Heart left ventricle (tissue), 16 donors: ENCODE results near the gene EFNA5. TPM values are rescaled to one million over a fixed set of nuclear protein-coding genes. Genes with fewer than 3 reads are reported as not detected.
A peak's percentile ranks its signal among the peaks of the same experiment; 100 is the strongest.

Experiments
- ATAC-seq, 4 donors: fragments of 200-7000 bp; cut with Tn5 transposase; one replicate each; pipeline ENCODE4 v1.9.1; 2020 to 2022; ENCODE audit warnings: moderate library complexity in 4 of 4, mild to moderate bottlenecking in 3 of 4, moderate number of reproducible peaks in 1 of 4
- DNase-seq, 5 donors: peaks; one replicate each; pipeline ENCODE4 v3.0.0-alpha.2; 2020
- H3K27ac ChIP-seq, 12 donors: fragments of 200-600 bp; sonication (generic) in 4 of 12; one replicate each; pipeline versions ENCODE4 v1.5.0 to v1.8.0; 2016 to 2022; ENCODE audit warnings: mild to moderate bottlenecking in 2 of 12
- H3K27me3 ChIP-seq, 9 donors: fragments of 200-600 bp; sonication (generic) in 2 of 9; one replicate each; pipeline versions ENCODE4 v1.5.1 to v1.8.0; 2016 to 2022; ENCODE audit warnings: mild to moderate bottlenecking in 3 of 9
- H3K36me3 ChIP-seq, 9 donors: fragments of 200-600 bp; sonication (generic) in 2 of 9; one replicate each; pipeline versions ENCODE4 v1.5.0 to v1.8.0; 2018 to 2022; ENCODE audit warnings: mild to moderate bottlenecking in 2 of 9
- H3K4me1 ChIP-seq, 12 donors: fragments of 200-600 bp; sonication (generic) in 4 of 12; one replicate each; pipeline versions ENCODE4 v1.5.0 to v1.8.0; 2016 to 2022; ENCODE audit warnings: mild to moderate bottlenecking in 3 of 12
- H3K4me3 ChIP-seq, 12 donors: fragments of 200-600 bp; sonication (generic) in 4 of 12; one replicate each; pipeline versions ENCODE4 v1.5.0 to v1.8.0; 2017 to 2022; ENCODE audit warnings: mild to moderate bottlenecking in 9 of 12, moderate library complexity in 4 of 12
- H3K9me3 ChIP-seq, 12 donors: fragments of 200-600 bp; sonication (generic) in 4 of 12; one replicate each; pipeline versions ENCODE4 v1.5.0 to v1.8.0; 2016 to 2022; ENCODE audit warnings: mild to moderate bottlenecking in 1 of 12
- POLR2A ChIP-seq, 2 donors: fragments of 450-650 bp; IDR thresholded peaks; one replicate each; pipeline ENCODE4 v1.6.1; 2017; ENCODE audit warnings: antibody characterized with exemption in 2 of 2, mild to moderate bottlenecking in 2 of 2, moderate library complexity in 2 of 2
- WGBS, 4 donors: extraction: QIAGEN DNeasy Blood & Tissue Kit in 2 of 4; methylation state at CpG; one replicate each; pipeline versions ENCODE4 v1.1.5 to v1.1.7; 2013 to 2018; 5-methylcytosine and 5-hydroxymethylcytosine counted together
- intact Hi-C, 10 donors: fragments of 100-400 bp; cut with DNase I; formaldehyde crosslinking; loops; one replicate each; pipeline versions ENCODE4 v1.11.1 to v1.14.2; 2022
- polyA plus RNA-seq, 2 donors: library from polyadenylated mRNA; stranded (reverse); fragments of 200-250 nt; gene quantifications; one replicate each; pipeline ENCODE4 v1.2.3, GENCODE V29; 2013
- total RNA-seq, 9 donors: library from RNA; depleted of rRNA in 2 of 9; stranded (reverse); fragments of >200 nt in 2 of 9; fragmentation: NEBNext Ultra II Directional in 3 of 9; extraction: Animal tissue kit (Norgen Biotek cat#: 25700) in 3 of 9; gene quantifications; one replicate each; pipeline versions ENCODE4 v1.1.0 to v1.2.4, GENCODE V29; 2016 to 2023
- TF ChIP-seq, protein P1 (sequence below), 12 donors: fragments of 200-600 bp; sonication (generic) in 4 of 12; IDR thresholded peaks; one replicate each; pipeline versions ENCODE4 v1.5.0 to v1.8.0; 2018 to 2022; ENCODE audit warnings: antibody characterized with exemption in 12 of 12, mild to moderate bottlenecking in 5 of 12
- donor health status: ischemic (EF 13 %, LVEDD 7.1; RV severe dilation, severe dysfunction).
- donor health status: healthy with polysubstance abuse.
- donor health status: DM: no; HTN: yes; CAD: no.
- donor health status: DM: no; HTN: no; CAD: no.
- donor health status: ischemic (EF 25% LVEDD 6.9; RV normal size, moderate dysfunction).
- donor health status: ischemic (EF 25% LVEDD 5.7; RV mildly dilated, moderate dysfunction).
- donor health status: healthy.
- donor health status: DM: yes; HTN: yes; CAD: no.
- donor health status: ischemic (EF 35%, LVEDD 5.7; RV mildly dilated, moderate dysfunction).
- donor health status: nonischemic (EF 11% LVEDD 7.7; RV severe dilation, severe dysfunction).
- donor health status: DM: yes; HTN: yes; CAD: no.
- donor health status: PGD.
- donor health status: ischemic (EF 29% LVEDD 5.4; RV normal size, mild dysfunction).
- donor health status: nonischemic (EF 23%, LVEDD 6.1; RV moderate dilation, normal function).

EFNA5 gene
- total and polyA plus RNA-seq, 11 donors = 6.1 to 58.4 (median 28.3) TPM

DNA sequence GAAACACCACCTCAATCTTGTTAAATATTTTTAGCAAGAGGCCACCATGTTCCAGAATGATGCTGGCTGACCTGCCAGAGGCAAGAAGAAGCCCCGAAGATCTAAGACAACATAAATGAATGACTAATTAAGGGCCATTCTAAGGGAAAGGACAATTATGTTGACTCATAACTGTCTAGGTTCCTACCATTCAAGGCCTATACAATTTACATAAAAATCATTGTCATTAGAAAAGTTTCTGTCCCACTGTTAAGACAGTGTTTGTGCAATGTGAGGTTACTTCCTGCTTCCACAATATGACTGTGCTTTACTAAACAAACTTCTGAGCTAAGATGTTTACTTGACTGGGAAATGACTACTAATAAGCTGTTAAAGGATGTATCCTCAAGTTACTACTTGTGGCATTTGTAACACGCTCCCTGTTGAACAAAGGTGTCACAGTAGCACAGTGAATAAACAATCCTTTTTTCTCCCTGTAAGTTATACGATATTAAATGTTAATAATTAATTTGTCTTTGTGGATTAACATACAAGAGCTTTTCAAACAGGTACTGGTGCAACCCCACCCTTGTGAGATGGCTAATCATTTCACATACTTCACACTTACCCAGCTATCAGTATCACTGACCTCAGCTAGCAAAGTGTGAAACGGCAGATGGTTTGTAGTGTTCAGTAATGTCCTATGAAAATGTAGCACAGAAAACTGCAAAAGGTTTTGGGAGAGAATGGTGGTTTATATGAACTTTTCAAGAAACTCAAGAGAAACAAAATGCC, 195.8 kb downstream of the EFNA5 start:
- H3K9me3 ChIP-seq = no peaks in the 10 kb centered on the region
- TF ChIP-seq, protein P1, sequence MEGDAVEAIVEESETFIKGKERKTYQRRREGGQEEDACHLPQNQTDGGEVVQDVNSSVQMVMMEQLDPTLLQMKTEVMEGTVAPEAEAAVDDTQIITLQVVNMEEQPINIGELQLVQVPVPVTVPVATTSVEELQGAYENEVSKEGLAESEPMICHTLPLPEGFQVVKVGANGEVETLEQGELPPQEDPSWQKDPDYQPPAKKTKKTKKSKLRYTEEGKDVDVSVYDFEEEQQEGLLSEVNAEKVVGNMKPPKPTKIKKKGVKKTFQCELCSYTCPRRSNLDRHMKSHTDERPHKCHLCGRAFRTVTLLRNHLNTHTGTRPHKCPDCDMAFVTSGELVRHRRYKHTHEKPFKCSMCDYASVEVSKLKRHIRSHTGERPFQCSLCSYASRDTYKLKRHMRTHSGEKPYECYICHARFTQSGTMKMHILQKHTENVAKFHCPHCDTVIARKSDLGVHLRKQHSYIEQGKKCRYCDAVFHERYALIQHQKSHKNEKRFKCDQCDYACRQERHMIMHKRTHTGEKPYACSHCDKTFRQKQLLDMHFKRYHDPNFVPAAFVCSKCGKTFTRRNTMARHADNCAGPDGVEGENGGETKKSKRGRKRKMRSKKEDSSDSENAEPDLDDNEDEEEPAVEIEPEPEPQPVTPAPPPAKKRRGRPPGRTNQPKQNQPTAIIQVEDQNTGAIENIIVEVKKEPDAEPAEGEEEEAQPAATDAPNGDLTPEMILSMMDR (IDR thresholded peaks at IDR 0.05) = no peak
- TF ChIP-seq POLR2A (IDR thresholded peaks at IDR 0.05) = no peak
- intact Hi-C loops = no loop called here
- H3K27ac ChIP-seq = peak overlapping the region in 8 of 12 donors; percentile 0 to 71 (median 26)
- no peaks in the 10 kb centered on the region for H3K27me3 ChIP-seq
- ATAC-seq (no peak), DNase-seq (no peak)
- H3K36me3 ChIP-seq = no peaks in the 10 kb centered on the region
- WGBS, 4 donors = 54 to 65% (median 61%) methylated on average over 4 of the region's 4 CpGs
- H3K4me3 ChIP-seq = no peak overlapping the region
- peaks cover 0 to 45% (median 15%) of the 10 kb centered on the region in 12 donors for H3K4me1 ChIP-seq

DNA sequence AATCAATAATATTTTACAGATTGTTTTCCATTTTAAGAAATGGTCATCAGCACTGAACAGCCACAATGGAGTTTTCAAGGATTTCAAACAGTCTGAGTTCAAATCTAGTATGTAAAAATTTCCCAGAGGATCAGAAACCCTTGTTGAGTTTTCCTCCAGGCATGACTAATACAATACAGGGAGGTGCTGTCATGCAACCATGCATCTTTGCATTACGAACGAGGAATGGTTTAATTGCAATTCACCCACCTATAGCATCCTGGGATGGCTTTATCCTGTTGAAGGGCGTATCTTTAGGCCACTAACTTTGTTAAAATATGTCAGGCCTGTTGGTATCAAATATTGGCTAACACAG, 196.4 kb downstream of the EFNA5 start:
- intact Hi-C loops = no loop called here
- H3K4me1 ChIP-seq = peaks cover 0 to 51% (median 17%) of the 10 kb centered on the region in 12 donors
- 84 to 91% (median 89%) methylated on average over 3 of the region's 3 CpGs for WGBS, 4 donors
- TF ChIP-seq, protein P1 (IDR thresholded peaks at IDR 0.05) = no peak
- TF ChIP-seq POLR2A (IDR thresholded peaks at IDR 0.05) = no peak
- no peaks in the 10 kb centered on the region for H3K27me3 ChIP-seq
- peak overlapping the region in 2 of 12 donors; percentile 14 to 71 for H3K27ac ChIP-seq
- H3K4me3 ChIP-seq = no peak overlapping the region
- H3K36me3 ChIP-seq = no peaks in the 10 kb centered on the region
- DNase-seq (no peak), ATAC-seq (no peak)
- no peaks in the 10 kb centered on the region for H3K9me3 ChIP-seq

DNA sequence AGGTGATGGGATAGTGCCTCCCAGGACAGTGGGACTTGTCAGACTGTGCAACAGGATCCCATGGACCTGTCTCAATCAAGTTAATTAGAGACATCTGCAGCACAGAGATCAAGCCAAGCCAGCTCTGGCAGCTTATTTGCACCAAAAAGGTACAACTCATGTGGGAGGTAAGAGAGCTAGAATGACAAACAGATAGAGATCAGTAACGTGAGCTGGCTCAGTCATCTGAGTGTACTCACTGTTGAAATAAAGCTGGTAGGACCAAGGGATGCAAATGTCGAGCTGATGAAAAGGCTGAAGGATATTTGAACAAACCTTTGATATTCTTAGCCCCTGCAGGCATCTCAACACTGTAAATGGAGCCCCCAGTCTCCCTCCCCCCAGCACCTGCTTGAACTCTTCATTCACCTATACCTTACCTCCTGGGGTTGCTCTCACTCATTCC, 198.1 kb downstream of the EFNA5 start:
- intact Hi-C loops = no loop called here
- TF ChIP-seq, protein P1 (IDR thresholded peaks at IDR 0.05) = no peak
- TF ChIP-seq POLR2A (IDR thresholded peaks at IDR 0.05) = no peak
- 30 to 45% (median 42%) methylated on average over 2 of the region's 2 CpGs for WGBS, 4 donors
- ATAC-seq = no peak
- Histone ChIP-seq H3K27ac (no peak overlapping the region), H3K9me3 (no peaks in the 10 kb centered on the region), H3K4me1 (peaks cover 0 to 61% (median 21%) of the 10 kb centered on the region in 12 donors), H3K27me3 (no peaks in the 10 kb centered on the region), H3K4me3 (no peak overlapping the region), H3K36me3 (no peaks in the 10 kb centered on the region)
- no peak for DNase-seq

DNA sequence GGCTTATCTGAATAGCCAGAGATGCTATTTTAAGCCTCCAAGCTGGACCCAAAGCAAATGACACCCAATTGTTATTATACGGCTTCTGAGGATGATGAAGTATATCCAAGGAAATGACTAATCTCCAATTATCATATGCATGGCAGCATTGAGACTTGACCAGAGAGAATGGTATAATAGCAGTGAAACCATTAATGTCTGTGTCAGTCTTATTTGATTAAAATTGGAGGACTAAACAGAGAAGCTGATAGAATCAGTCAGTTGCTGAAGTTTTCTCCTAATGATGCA, 200.5 kb downstream of the EFNA5 start:
- intact Hi-C loops = no loop called here
- Histone ChIP-seq H3K4me1 (peaks cover 0 to 65% (median 20%) of the 10 kb centered on the region in 12 donors), H3K9me3 (no peaks in the 10 kb centered on the region), H3K36me3 (no peaks in the 10 kb centered on the region), H3K4me3 (no peak overlapping the region), H3K27me3 (no peaks in the 10 kb centered on the region), H3K27ac (peak overlapping the region in 6 of 12 donors; percentile 26 to 60 (median 34))
- WGBS, 4 donors = 9 to 14% (median 12%) methylated on average over 1 of the region's 1 CpG
- TF ChIP-seq POLR2A (IDR thresholded peaks at IDR 0.05) = no peak
- TF ChIP-seq, protein P1 (IDR thresholded peaks at IDR 0.05) = no peak
- DNase-seq = no peak
- peak in 1 of 4 donors; percentile 28 for ATAC-seq
